ENCODE measurements around the gene STMN3. TPM values are rescaled to one million over a fixed set of nuclear protein-coding genes. Genes with fewer than 3 reads are reported as not detected.

The STMN3 gene
- total RNA-seq, 1 donor from 2014 or later = 14.7 TPM

- TF ChIP-seq POLR2AphosphoS5 (IDR thresholded peaks at IDR 0.05; ENCODE audit: insufficient read depth in 1 of 2, low read depth in 1 of 2) (no peak), POLR2A (IDR thresholded peaks at IDR 0.05) (no peak), CTCF (IDR thresholded peaks at IDR 0.05) (no peak)
- peaks cover 23% of the 10 kb centered on the region for H3K4me1 ChIP-seq
- DNase-seq (ENCODE audit: extremely low spot score in 2 of 2) = no peak
- peaks cover 0 to 11% of the 10 kb centered on the region in 2 donors for H3K36me3 ChIP-seq
- H3K27ac ChIP-seq = no peak overlapping the region
- H3K9me3 ChIP-seq = no peaks in the 10 kb centered on the region
- no peaks in the 10 kb centered on the region for H3K27me3 ChIP-seq
- H3K4me3 ChIP-seq = no peak overlapping the region
- intact Hi-C loops (cut with DNase I) = no loop called here
These were observed 27.2 kb upstream of the STMN3 start for GRCh38 chr20:63680427-63680826.

GRCh38 chr20:63679799-63680305 is 26.6 kb upstream of the STMN3 start:
- H3K36me3 ChIP-seq = peaks cover 0 to 16% of the 10 kb centered on the region in 2 donors
- H3K9me3 ChIP-seq = no peaks in the 10 kb centered on the region
- H3K4me3 ChIP-seq = no peak overlapping the region
- no peak overlapping the region for H3K27ac ChIP-seq
- H3K27me3 ChIP-seq = no peaks in the 10 kb centered on the region
- intact Hi-C loops (cut with DNase I) = no loop called here
- no peak for DNase-seq (ENCODE audit: extremely low spot score in 2 of 2)
- TF ChIP-seq POLR2AphosphoS5 (IDR thresholded peaks at IDR 0.05; ENCODE audit: insufficient read depth in 1 of 2, low read depth in 1 of 2) (no peak), POLR2A (IDR thresholded peaks at IDR 0.05) (no peak), CTCF (IDR thresholded peaks at IDR 0.05) (no peak)
- H3K4me1 ChIP-seq = peaks cover 23% of the 10 kb centered on the region

GRCh38 chr20:63678667-63679465 is 25.6 kb upstream of the STMN3 start:
- H3K9me3 ChIP-seq = no peaks in the 10 kb centered on the region
- H3K27me3 ChIP-seq = no peaks in the 10 kb centered on the region
- no peak overlapping the region for H3K27ac ChIP-seq
- TF ChIP-seq CTCF (IDR thresholded peaks at IDR 0.05) (no peak), POLR2A (IDR thresholded peaks at IDR 0.05) (no peak), POLR2AphosphoS5 (IDR thresholded peaks at IDR 0.05; ENCODE audit: insufficient read depth in 1 of 2, low read depth in 1 of 2) (no peak)
- no peak overlapping the region for H3K4me3 ChIP-seq
- peaks cover 23% of the 10 kb centered on the region for H3K4me1 ChIP-seq
- DNase-seq (ENCODE audit: extremely low spot score in 2 of 2) = no peak
- intact Hi-C loops (cut with DNase I) = no loop called here
- peaks cover 0 to 26% of the 10 kb centered on the region in 2 donors for H3K36me3 ChIP-seq

- intact Hi-C loops (cut with DNase I) = no loop called here
- no peak for DNase-seq (ENCODE audit: extremely low spot score in 2 of 2)
- H3K27ac ChIP-seq = no peak overlapping the region
- peaks cover 0 to 29% of the 10 kb centered on the region in 2 donors for H3K36me3 ChIP-seq
- H3K4me1 ChIP-seq = peaks cover 19% of the 10 kb centered on the region
- no peaks in the 10 kb centered on the region for H3K9me3 ChIP-seq
- no peaks in the 10 kb centered on the region for H3K27me3 ChIP-seq
- TF ChIP-seq POLR2A (IDR thresholded peaks at IDR 0.05) (no peak), CTCF (IDR thresholded peaks at IDR 0.05) (no peak), POLR2AphosphoS5 (IDR thresholded peaks at IDR 0.05; ENCODE audit: insufficient read depth in 1 of 2, low read depth in 1 of 2) (no peak)
- no peak overlapping the region for H3K4me3 ChIP-seq
These were observed 24.8 kb upstream of the STMN3 start for GRCh38 chr20:63678071-63678470.

Measured in vagina (tissue), 2 donors.